H4 (cell line): ENCODE data around the gene PRPF8. TPM values are rescaled to one million over a fixed set of nuclear protein-coding genes. Genes with fewer than 3 reads are reported as not detected.
A peak's percentile ranks its signal among the peaks of the same experiment; 100 is the strongest.
"Not testable (repeated sequence)": the region's sequence is repeated elsewhere in the genome, so short reads cannot be mapped to it uniquely, and the experiment has no call there.

ENCODE experiments used
- DNase-seq: peaks from one replicate; pipeline ENCODE4 v3.0.0-alpha.2; 2015; ENCODE audit warnings: low spot score
- total RNA-seq: library from RNA; depleted of rRNA; stranded (reverse); fragments of >200 nt; shearing (Covaris generic); gene quantifications from 2 replicates; pipeline ENCODE4 v1.2.3, GENCODE V29; 2014

Gene PRPF8
- total RNA-seq, 1 experiment from 2014 or later: 84.5 TPM

DNA sequence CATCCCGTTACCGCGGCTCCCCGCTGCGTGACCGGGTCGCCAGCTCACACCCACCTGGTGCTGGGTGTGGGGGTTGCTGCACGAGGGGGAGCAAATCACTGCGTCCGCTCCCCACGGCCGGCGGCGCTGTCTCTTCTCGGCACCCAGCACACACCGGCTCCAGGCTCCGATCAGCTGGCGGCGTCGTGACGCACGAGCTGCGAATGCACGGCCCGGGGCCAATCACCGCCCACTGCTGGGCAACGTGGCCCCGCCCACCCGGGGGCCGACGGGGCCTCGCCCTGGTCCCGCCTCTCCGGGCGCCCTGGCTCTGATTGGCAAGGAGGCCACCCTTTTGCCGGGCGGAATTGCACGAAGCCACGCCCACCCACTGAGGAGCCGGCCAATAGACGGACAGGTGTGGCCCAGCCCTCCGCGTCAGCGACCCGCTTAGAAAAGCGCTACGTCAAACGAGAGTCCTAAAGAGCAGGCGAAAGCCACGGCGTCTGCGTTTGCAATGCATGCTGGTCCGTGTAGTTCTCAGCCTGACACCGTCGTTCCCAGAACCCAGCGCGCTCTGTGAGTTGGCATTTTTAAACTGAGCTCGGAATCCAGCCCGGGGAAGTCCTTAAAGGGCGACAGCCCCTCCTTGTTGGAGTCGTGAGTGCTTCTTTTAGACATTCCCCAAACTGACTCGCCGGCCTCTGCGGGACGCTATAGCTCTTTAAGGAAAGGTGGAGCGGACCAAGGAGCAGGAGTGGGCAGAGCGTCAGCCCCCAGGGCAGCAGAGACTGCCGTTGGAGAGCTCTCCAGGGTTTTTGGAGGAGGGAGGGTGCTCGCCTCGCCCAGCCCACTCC, 31.6 kb upstream of the PRPF8 start:
- DNase-seq: peak; percentile 100

DNA sequence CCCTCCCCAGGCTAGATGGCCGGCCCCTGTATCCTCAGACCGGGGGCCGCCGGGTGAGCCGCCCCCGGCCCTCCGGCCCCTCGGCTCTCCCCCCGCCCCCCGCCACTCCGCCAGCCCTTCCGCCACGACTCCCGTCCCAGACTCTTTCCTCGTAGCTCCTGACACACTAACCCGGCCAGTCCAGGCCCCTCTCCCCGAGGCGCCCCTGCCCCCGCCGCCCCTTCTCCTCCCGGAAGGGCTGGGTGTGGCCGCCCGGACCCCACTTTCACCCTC, 31.1 kb upstream of the PRPF8 start:
- no peak for DNase-seq

DNA sequence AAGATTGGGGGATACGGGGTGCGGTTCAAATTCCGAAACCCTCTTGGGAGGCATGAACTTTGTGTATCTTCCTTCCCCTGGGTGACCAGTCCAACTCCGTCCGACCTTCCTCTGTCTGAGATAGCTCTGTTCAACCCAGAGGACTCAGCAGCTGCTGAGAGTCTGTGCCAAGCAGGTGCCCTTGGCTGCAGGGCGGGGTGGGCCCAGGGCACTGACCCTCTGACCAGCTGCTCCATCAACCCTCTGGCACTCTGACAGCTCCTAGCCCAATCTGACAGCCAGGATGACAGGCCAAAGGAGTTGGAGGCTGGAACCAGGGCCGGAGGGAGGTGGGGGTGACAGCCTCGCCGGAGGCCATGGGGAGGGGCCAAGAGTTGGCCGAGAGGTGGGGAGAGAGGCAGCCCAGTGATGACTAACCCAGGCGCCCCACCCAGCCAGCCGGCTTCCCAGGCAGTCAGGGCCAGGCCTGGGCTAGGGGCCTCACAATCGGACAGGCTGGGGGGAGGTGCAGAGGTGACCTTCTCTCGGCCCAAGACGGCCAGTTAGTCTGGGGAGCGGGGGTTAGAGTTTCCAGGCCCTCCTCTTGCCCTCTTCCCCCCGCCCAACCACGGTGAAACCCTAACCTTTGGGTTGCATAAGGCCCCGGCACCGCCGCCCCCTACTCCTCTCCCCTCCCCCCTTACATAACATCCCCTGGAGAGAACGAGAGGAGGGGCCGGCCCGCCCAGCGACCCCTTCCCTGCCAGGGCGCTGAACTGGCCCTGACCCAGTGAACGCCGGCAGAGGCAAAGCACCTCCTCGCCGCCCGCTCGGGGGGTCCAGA, 30.5 kb upstream of the PRPF8 start:
- DNase-seq: peak; percentile 82

DNA sequence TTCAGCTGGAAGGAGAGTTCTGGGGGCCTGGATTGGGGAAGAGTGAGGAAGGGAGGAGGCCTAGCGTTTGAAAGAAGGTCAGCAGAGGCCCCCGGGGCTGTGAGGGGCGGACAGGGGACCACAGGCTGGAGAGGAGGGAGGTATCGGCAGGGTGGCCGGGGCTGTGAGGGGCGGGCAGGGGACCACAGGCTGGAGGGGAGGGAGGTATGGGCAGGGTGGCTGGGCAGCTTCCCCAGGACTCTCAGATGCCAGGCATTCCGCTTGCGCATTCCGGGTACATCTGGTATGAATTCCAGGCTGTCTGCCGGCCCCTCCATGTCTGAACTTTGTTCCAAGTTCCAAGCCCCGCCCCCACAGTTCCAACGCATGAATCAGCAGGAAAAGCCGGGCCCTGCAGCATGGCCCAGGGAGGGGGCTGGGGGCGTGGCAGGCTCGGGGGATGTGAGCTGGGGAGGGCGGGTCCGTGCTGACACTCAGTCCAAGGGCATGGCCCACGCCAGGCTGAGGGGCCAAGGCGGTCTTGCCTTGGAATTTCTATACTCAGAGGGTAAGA, 29.8 kb upstream of the PRPF8 start:
- DNase-seq: peak; percentile 98

DNA sequence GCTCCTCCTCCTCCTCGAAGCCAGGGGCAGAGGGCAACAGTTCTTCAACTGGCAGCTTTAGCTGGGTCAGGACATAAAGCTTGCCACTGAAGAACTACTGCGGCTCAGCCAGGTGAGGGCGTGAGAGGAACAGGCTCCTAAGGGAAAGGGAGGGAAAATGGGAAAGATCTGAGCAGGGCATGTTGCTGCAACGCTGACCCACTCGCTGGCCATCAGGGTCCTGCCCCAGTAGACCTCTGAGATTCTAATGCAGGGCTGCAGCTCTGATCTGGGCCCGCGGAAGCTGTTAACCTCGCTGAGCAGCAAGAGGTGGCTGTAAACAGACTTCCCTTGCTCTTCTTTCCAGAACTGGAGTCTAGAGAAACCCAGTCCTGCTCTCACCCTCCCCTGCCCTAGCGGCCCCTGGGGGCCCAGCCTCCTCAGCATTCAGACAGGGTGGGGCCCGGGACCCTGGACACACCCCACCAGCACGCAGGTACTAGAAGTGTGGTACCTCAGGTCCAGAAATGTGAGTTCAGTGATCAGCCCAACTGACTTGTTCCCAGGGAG, 29.3 kb upstream of the PRPF8 start:
- peak; percentile 78 for DNase-seq

DNA sequence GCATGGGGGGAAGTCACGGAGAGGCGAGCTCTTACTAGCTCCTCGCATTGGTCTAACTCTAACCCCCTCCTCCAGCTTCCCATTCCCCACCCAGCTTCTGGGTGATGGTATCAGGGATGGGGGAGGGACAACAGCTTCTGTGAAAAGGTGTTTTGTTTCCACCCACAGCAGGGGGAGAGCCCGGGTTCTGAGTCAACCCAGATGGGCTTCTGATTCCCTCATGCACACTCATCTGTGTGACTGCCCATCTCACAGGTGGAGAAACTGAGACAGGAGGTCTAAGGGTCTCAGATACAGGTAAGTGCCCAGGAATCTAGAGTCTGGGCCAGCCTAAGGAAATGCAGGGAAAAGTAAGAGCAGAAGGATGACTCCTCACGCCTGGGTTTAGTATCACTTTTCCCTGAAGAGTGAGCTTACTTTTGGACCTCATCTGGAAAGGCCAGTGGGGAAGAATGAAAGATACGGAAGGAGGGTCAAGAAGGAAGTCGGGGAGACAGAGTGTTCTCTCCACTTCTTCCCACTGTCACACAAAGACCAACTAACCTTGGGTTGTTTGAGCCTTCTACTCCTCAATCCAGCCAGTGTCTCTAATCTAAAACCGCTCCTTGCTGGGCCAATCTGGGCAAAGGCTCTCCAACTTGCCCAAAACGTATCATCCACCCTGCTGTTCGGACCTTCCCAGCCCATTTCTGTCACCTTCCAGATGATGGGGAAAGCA, 28.7 kb upstream of the PRPF8 start:
- DNase-seq: no peak

DNA sequence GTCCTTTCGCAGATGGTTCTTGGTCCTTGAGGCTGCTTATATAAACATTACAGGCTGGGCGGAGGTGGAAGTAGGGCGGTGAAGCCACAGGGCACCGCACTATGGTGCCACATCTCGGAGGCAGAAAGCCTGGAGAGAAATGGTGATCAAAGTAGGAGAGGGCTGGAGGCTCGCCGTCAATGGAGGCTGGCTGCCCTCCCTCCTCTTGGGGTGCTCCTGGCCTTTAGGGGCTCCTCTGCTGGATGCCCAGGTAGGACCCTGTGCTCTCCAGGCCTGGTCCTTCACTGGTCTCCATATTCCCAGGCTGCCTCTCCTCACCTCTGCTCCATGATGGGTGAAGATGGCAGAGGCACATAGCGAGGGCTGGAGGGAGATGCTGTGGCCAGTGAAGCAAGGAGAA, 27.6 kb upstream of the PRPF8 start:
- DNase-seq: no peak

DNA sequence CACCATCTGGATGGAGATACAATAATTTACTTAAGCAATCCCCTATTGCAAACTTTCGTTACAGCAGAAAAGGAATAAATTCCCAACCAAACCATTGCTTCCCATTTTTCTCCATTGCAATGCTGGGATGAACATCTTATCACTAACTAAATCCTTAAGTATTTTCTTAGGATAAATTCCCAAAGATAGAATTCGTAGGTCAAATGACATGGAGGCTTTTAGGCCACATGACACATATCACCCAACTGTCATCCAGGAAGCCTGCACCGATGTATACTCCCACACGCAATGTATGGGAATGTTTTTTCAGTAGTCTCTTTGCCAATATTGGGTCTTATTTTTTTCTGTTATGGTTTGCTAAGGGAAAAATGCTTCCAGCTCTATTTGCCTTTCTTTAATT, 27.1 kb upstream of the PRPF8 start:
- no peak for DNase-seq

DNA sequence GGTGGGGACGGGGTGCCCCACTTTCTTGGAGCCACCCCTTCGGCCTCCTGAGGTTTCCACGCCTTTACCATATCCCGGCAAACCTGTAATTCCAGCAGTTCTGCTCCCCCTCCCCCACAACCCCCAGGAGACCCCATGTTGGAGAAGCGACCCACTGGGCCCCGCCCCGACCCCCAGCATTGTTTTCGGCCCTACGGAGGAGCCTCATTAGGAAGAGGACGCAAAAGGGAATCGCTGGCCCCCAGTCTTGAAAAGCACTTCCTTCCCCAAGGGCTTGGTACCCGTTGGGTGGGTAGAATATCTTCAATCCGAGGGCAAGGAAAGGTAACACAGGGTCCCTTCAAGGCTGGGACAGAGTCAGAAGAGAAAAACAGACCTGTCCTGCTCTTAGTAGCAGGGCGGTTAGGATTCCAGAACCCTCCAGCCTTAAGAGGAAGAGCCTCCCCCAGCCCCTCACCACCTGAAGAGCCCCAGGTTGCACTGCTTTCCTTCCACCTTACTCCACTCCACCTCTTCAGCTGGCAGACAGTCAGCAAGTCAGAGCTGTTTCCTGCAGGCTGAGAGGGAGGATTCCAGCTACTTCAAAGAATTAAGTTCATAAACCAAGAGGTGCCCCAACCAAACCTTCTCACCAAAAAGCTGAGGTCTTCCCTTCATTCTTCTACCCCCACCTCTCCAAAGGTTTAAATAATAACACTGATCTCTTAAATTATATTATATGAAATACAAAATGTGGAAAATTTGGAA, 26.3 kb upstream of the PRPF8 start:
- DNase-seq: no peak

DNA sequence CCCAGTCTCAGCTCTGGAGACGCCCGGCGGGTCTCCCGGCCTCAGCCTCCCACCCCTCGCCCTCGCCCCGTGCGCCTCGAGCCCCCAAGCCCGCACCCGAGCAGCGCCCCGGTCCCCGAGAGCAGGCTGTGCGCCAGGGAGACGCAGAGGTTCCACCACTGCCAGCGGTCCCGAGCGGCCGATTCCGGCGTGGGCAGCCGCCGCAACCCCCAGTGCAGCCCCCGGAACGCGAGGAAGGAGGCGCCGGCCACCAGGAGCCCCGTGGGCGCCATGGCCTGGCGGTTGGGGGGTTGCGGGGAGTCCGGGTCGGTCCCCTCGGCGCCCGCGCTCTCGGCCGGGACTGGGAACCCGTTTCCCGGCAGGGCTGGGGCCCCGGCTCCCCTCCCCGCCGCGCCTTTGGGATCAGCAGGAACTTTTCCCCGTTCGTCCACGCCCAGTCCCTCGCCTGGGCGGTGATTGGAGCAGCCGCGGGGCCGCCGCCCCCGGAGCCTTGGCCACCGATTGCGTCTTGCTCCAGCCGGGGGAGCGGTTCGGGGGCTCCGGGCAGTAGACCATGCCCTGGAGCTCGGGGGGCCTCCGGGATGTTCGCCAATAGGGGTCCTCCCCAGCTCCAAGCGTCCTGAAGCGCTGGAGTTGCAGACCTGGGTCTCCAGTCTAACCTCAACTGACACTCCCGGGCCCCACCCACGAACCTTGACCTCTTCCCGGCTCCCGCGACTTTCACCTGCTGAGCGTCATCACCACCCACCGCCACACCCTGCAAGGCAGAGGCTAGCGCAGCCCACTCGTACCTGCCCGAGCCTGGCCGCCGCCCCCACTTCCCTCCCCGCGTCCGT, 25.5 kb upstream of the PRPF8 start, which contains the start of gene TLCD2:
TSS of gene TLCD2 (minus strand) at position 407 of the 836 bp plus-strand sequence. CDS start at position 272, 135 bp downstream.
- DNase-seq: peak; percentile 58

DNA sequence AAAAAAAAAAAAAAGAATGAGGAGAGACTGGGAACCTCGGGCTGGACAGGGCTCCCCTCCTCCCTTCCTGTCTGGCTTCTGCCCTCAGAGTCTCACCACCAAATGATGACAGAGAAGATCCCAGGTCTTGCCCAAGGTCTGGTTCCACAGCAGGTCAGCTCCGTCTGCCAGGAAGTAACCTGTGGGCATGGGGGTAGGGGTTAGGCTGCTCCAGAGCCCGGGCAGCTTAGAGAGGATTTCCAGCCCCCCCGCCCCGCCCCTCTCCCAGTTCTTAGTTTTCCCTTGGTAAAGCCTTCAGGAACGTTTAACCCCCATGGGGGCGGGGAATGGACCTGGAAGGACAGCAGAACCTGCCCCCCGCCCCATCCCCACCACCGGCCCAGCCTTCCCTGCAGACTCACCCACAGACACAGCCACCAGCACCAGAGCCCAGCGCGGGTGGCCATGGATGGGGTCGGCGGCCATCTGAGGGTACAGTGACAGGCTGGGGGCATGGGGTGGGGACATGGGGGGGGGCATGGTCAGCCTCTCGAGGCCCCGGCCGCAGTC, 24.8 kb upstream of the PRPF8 start:
- DNase-seq: no peak

DNA sequence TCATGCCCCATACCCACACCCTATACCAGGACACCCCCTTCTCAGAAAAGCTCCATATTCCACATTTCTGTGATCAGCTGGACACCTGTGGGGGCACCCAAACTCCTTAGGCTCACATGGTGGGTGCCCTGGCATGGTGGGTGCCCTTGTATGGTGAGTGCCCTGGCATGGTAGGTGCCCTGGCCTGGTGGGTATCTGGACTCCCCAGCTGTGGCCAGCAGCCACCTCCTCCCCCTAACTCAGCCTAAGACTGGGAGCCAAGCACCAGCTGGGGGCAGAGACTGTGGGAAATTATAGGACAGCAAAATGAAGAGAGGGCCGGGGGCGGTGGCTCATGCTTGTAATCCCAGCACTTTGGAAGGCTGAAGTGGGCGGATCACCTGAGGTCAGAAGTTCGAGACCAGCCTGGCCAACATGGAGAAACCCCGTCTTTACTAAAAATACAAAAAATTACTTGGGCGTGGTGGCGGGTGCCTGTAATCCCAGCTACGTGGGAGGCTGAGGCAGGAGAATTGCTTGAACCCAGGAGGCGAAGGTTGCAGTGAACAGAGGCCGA, 24.2 kb upstream of the PRPF8 start:
- not testable (repeated sequence) for DNase-seq

DNA sequence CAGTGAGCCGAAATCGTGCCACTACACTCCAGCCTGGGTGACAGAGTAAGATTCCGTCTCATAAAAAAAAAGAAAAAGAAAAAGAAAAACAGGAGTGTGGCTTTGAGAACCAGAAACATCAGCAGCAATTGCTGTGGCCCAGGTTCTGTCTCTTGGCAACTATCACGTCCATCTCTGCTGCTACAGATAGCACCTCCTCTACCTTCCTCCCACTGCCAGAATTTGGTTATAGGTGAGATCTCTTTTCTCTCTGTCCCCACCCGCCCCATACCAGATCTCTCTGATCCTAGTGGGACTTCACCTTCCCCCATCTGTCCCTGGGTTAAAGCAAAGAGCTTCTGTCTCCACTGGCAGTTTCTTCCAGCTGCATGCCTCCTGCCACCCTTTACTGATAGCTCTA, 22.4 kb upstream of the PRPF8 start:
- no peak for DNase-seq

DNA sequence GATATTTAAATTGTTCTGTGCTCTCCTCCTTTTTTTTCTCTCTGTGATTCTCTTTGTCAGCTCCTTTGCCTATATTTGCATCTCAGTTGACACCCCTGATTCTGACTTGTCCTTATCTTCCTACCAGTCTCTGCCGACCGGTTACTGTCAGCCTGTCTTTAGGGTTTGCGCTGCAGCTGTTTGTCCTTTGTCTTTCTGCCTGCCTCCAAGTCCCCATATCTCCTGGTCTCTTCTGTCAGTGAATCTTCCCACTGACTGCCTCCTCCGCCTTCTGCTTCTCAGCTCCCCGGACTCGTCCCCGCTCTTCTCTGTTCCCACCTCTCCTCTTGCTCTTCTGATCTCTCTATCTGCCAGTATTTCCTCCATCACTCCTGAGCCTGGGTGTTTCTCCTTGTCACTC, 20.3 kb upstream of the PRPF8 start:
- no peak for DNase-seq

DNA sequence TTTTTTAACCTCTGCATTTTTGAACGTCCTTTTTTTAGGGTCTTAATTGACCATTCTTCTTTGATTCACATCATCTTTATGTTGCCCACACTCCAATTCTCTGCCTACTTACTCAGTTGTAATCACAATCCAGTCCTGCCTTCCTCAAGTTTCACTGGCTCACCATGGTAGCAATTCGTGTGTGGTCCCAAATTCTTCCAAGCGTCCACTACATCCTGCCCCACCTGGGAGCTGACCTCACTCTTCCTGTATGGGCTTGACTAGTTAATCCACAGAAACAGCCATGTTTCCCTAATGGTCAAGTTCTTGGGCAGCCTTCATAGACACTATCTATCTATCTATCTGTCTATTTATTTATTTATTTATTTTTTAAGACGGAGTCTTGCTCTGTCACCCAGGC, 18.4 kb upstream of the PRPF8 start:
- peak; percentile 47 for DNase-seq

DNA sequence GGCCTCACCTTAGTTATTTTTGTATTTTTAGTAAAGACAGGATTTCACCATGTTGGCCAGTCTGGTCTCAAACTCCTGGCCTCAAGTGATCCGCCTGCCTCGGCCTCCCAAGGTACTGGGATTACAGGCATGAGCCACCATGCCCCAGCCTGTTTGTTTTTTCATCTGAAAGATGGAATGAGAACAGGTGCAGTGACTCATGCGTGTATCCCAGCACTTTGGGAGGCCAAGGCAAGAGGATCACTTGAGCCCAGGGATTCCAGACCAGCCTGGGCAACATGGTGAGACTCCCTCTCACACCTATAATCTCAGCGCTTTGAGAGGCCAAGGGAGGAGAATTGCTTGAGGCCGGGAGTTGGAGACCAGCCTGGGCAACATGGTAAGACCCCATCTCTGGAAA, 15.2 kb upstream of the PRPF8 start:
- not testable (repeated sequence) for DNase-seq

DNA sequence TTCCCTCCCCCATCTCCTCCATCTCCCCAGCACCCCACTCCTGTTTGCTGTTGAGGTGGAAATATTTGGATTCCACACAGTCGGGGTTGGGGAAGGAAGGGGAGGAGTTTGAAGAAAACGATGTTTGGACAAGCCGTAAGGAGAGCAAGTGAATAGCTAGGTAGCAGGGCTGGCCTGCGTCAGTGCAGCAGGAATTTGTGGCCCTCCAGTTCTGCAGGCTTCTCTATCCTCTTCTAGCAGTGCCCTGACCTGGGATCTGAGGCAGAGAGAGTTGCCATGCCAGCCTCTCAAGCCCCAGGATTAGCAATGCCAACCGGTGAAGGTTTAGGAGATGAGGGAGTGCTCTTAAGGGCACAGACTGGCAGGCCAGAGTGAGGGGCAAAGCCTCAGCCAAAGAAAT, 13.0 kb upstream of the PRPF8 start:
- no peak for DNase-seq

DNA sequence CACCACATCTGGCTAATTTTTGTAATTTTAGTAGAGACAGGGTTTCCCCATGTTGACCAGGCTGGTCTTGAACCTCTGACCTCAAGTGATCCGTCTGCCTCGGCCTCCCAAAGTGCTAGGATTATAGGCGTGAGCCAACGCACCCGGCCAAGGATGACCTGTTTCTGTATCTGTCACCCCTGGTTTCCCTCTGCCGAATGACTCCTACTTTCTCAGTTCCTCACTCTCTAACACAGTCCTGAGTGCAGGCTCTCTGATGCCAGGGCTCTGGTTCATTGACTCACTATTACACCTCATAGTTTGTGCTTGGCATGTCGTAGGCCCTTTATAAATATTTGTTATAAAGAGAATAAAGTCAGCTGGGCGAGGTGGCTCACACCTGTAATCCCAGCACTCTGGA, 10.7 kb upstream of the PRPF8 start:
- DNase-seq: no peak

DNA sequence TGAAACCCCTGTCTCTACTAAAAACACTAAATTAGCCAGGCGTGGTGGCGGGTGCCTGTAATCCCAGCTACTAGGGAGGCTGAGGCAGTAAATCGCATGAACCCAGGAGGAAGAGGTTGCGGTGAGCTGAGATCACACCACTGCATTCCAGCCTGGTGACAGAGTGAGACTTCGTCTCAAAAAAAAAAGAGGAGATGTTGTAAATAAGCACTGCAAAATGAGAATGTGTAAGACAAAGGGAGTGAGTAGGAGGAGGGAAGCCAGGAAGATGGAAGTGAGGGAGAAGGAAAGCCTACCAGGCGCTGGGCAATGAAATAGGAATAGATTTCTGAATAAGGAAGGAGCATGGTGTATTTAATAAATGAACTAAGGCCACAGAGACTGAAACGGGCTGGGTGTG, 8.7 kb upstream of the PRPF8 start:
- no peak for DNase-seq
